ENCODE results near the gene WNT11. TPM values are rescaled to one million over a fixed set of nuclear protein-coding genes. Genes with fewer than 3 reads are reported as not detected.

WNT11 gene
- total RNA-seq, 1 experiment from 2014 or later = not detected

GRCh38 chr11:76206077-76206326 lies 300 bp downstream of the WNT11 start:
- no peak overlapping the region for H3K18ac ChIP-seq (ENCODE audit: insufficient read length, low read depth, low read length)
- H4K91ac ChIP-seq (ENCODE audit: insufficient read length, low read depth, low read length) = no peak overlapping the region
- H3K14ac ChIP-seq (ENCODE audit: insufficient read depth, low read length) = no peak overlapping the region
- H2BK20ac ChIP-seq (ENCODE audit: low read depth, low read length, poor library complexity, severe bottlenecking) = no peak overlapping the region
- no peak overlapping the region for H3T11ph ChIP-seq (ENCODE audit: low read length)
- peaks cover 27% of the 10 kb centered on the region for H3K23me2 ChIP-seq (ENCODE audit: insufficient read length, low read depth, low read length, poor library complexity, severe bottlenecking)
- Mint-ChIP-seq H3K36me3 (ENCODE audit: insufficient read depth in 1 of 3, low read depth in 3 of 3) (no peaks in the 10 kb centered on the region; a peak in 1 of 7 replicates), H3K9me3 (peaks cover 0 to 6% of the 10 kb centered on the region in 2 experiments; a peak in 2 of 5 replicates), H3K4me1 (peaks cover 14 to 21% of the 10 kb centered on the region in 2 experiments), H3K4me3 (peak overlapping the region; percentile 53 to 84), H3K27ac (no peak overlapping the region), H3K27me3 (ENCODE audit: low read depth) (peaks cover 93% of the 10 kb centered on the region)
- H2AK5ac ChIP-seq (ENCODE audit: insufficient read length, low read length) = no peak overlapping the region
- no peaks in the 10 kb centered on the region for H3K9me3 ChIP-seq (ENCODE audit: control insufficient read depth, low read depth, low read length)
- H4K8ac ChIP-seq (replicated peaks; ENCODE audit: insufficient read length, low read depth, low read length) = no peak overlapping the region
- no peaks in the 10 kb centered on the region for H3K79me2 ChIP-seq (ENCODE audit: insufficient read depth, low read length)
- peak overlapping the region; percentile 49 for H3K4me2 ChIP-seq (ENCODE audit: insufficient read depth, insufficient read length, low read length)
- no peak overlapping the region for H3K4ac ChIP-seq (ENCODE audit: low read depth, low read length)
- H2BK12ac ChIP-seq (ENCODE audit: insufficient read length, low read depth, low read length) = no peak overlapping the region
- no peak overlapping the region for H3K9ac ChIP-seq (ENCODE audit: extremely low read depth, insufficient read length, low read length)
- no peak overlapping the region for H3K27ac ChIP-seq (ENCODE audit: insufficient read length, low read depth, low read length)
- no peak overlapping the region for H2BK120ac ChIP-seq (ENCODE audit: low read depth, low read length, poor library complexity, severe bottlenecking)
- H3K79me1 ChIP-seq (ENCODE audit: insufficient read depth, low read depth, low read length, poor library complexity, severe bottlenecking) = no peaks in the 10 kb centered on the region
- no CpG with 5 or more reads among the region's 18 CpGs for WGBS (ENCODE audit: extremely low coverage, insufficient read length, low lambda C conversion rate)
- no peak overlapping the region for H2BK5ac ChIP-seq (ENCODE audit: insufficient read length, low read length)
- H3K4me1 ChIP-seq (ENCODE audit: insufficient read depth, low read length) = no peaks in the 10 kb centered on the region
- DNase-seq = no peak
- no peak overlapping the region for H3K56ac ChIP-seq (ENCODE audit: insufficient read length, low read depth, low read length)
- no peaks in the 10 kb centered on the region for H4K20me1 ChIP-seq (ENCODE audit: control insufficient read depth, insufficient read depth, insufficient read length)
- no peak overlapping the region for H2AFZ ChIP-seq (ENCODE audit: low read length)
- H3K27me3 ChIP-seq (ENCODE audit: insufficient read depth, low read length) = peaks cover 61% of the 10 kb centered on the region
- H3K23ac ChIP-seq (ENCODE audit: insufficient read length, low read depth, low read length) = no peak overlapping the region
- no peak overlapping the region for H4K5ac ChIP-seq (ENCODE audit: insufficient read length, low read depth, low read length)
- H2BK15ac ChIP-seq (ENCODE audit: low read depth, low read length) = no peak overlapping the region
- TF ChIP-seq, protein P1, sequence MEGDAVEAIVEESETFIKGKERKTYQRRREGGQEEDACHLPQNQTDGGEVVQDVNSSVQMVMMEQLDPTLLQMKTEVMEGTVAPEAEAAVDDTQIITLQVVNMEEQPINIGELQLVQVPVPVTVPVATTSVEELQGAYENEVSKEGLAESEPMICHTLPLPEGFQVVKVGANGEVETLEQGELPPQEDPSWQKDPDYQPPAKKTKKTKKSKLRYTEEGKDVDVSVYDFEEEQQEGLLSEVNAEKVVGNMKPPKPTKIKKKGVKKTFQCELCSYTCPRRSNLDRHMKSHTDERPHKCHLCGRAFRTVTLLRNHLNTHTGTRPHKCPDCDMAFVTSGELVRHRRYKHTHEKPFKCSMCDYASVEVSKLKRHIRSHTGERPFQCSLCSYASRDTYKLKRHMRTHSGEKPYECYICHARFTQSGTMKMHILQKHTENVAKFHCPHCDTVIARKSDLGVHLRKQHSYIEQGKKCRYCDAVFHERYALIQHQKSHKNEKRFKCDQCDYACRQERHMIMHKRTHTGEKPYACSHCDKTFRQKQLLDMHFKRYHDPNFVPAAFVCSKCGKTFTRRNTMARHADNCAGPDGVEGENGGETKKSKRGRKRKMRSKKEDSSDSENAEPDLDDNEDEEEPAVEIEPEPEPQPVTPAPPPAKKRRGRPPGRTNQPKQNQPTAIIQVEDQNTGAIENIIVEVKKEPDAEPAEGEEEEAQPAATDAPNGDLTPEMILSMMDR (conservative IDR thresholded peaks at IDR 0.05) = no peak
